ENCODE measurements around the gene KIRREL1. TPM values are rescaled to one million over a fixed set of nuclear protein-coding genes. Genes with fewer than 3 reads are reported as not detected.

KIRREL1 gene
- total RNA-seq, 1 experiment from 2014 or later: 45.4 TPM

DNA sequence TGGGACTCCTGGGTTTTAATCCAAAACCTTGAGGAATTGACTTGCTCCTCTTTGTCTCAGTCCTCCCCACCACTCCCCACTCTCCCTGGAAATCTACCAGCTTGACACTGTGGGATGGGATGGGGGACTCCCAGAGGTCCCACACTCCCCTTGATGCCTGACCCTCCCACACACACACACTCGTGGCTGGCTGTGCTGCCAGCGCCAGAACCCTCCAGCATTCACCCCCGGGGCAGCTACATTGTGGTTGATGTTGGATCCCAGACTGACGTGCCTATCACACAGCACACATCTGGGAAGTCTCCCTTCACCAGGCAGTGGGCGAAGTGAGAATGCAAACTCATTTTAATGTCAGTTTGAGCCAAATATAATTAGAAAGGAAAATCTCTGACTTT is 10.0 kb downstream of the KIRREL1 start:
- POLR2A ChIA-PET: no interaction called here
- Mint-ChIP-seq H3K4me1 (ENCODE audit: low read depth, unreplicated experiment) (peaks cover 46% of the 10 kb centered on the region), H3K27me3 (ENCODE audit: insufficient read depth, unreplicated experiment) (no peaks in the 10 kb centered on the region), H3K27ac (ENCODE audit: unreplicated experiment) (peak overlapping the region; percentile 65), H3K36me3 (ENCODE audit: insufficient read depth, unreplicated experiment) (peaks cover 9% of the 10 kb centered on the region), H3K4me3 (ENCODE audit: unreplicated experiment) (no peak overlapping the region), H3K9me3 (ENCODE audit: unreplicated experiment) (no peaks in the 10 kb centered on the region)
- no peak overlapping the region for H3K4me3 ChIP-seq (ENCODE audit: low read depth, low read length)
- CTCF ChIA-PET: interaction anchor here (0.6 to 2.1 kb wide), 3 partner anchors 11 to 67 kb away, joined by 3 to 10 read pairs (median 4); no protein-coding TSS in a partner anchor
- intact Hi-C loops (cut with micrococcal nuclease; ENCODE audit: unreplicated experiment): loop anchor here (2.0 kb wide), 3 partner anchors 15 to 83 kb away; no protein-coding TSS in a partner anchor
- H3K27me3 ChIP-seq (replicated peaks; ENCODE audit: control insufficient read depth, insufficient read depth, low read length): no peaks in the 10 kb centered on the region
- DNase-seq: no peak
- TF ChIP-seq, protein P1, sequence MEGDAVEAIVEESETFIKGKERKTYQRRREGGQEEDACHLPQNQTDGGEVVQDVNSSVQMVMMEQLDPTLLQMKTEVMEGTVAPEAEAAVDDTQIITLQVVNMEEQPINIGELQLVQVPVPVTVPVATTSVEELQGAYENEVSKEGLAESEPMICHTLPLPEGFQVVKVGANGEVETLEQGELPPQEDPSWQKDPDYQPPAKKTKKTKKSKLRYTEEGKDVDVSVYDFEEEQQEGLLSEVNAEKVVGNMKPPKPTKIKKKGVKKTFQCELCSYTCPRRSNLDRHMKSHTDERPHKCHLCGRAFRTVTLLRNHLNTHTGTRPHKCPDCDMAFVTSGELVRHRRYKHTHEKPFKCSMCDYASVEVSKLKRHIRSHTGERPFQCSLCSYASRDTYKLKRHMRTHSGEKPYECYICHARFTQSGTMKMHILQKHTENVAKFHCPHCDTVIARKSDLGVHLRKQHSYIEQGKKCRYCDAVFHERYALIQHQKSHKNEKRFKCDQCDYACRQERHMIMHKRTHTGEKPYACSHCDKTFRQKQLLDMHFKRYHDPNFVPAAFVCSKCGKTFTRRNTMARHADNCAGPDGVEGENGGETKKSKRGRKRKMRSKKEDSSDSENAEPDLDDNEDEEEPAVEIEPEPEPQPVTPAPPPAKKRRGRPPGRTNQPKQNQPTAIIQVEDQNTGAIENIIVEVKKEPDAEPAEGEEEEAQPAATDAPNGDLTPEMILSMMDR (IDR thresholded peaks at IDR 0.05; ENCODE audit: insufficient read depth in 1 of 2, low read depth in 1 of 2, low read length in 1 of 2, severe bottlenecking in 1 of 2, unreplicated experiment in 1 of 2): no peak
- peaks cover 66% of the 10 kb centered on the region for H3K4me1 ChIP-seq
- no TSS peak for BruUV-seq (replicated peaks)
- no peaks in the 10 kb centered on the region for H3K36me3 ChIP-seq (ENCODE audit: control insufficient read depth, insufficient read depth, low read length)
- H3K9me3 ChIP-seq: no peaks in the 10 kb centered on the region

GRCh38 chr1:158005224-158005623 is 11.8 kb downstream of the KIRREL1 start:
- DNase-seq: no peak
- Histone ChIP-seq H3K4me3 (ENCODE audit: low read depth, low read length) (no peak overlapping the region), H3K36me3 (ENCODE audit: control insufficient read depth, insufficient read depth, low read length) (no peaks in the 10 kb centered on the region), H3K27me3 (replicated peaks; ENCODE audit: control insufficient read depth, insufficient read depth, low read length) (no peaks in the 10 kb centered on the region), H3K9me3 (no peaks in the 10 kb centered on the region), H3K4me1 (peaks cover 76% of the 10 kb centered on the region)
- H3K9me3 Mint-ChIP-seq (ENCODE audit: unreplicated experiment): no peaks in the 10 kb centered on the region
- TF ChIP-seq, protein P1 (IDR thresholded peaks at IDR 0.05; ENCODE audit: insufficient read depth in 1 of 2, low read depth in 1 of 2, low read length in 1 of 2, severe bottlenecking in 1 of 2, unreplicated experiment in 1 of 2): no peak
- no TSS peak for BruUV-seq (replicated peaks)
- H3K27me3 Mint-ChIP-seq (ENCODE audit: insufficient read depth, unreplicated experiment): no peaks in the 10 kb centered on the region
- H3K36me3 Mint-ChIP-seq (ENCODE audit: insufficient read depth, unreplicated experiment): peaks cover 13% of the 10 kb centered on the region
- no peak overlapping the region for H3K27ac Mint-ChIP-seq (ENCODE audit: unreplicated experiment)
- ChIA-PET CTCF (no interaction called here), POLR2A (no interaction called here)
- no peak overlapping the region for H3K4me3 Mint-ChIP-seq (ENCODE audit: unreplicated experiment)
- peaks cover 60% of the 10 kb centered on the region for H3K4me1 Mint-ChIP-seq (ENCODE audit: low read depth, unreplicated experiment)
- intact Hi-C loops (cut with micrococcal nuclease; ENCODE audit: unreplicated experiment): no loop called here

GRCh38 chr1:158007180-158007579 is 13.7 kb downstream of the KIRREL1 start:
- Histone ChIP-seq H3K9me3 (no peaks in the 10 kb centered on the region), H3K36me3 (ENCODE audit: control insufficient read depth, insufficient read depth, low read length) (no peaks in the 10 kb centered on the region), H3K4me1 (peaks cover 76% of the 10 kb centered on the region), H3K27me3 (replicated peaks; ENCODE audit: control insufficient read depth, insufficient read depth, low read length) (no peaks in the 10 kb centered on the region), H3K4me3 (ENCODE audit: low read depth, low read length) (no peak overlapping the region)
- CTCF ChIA-PET: no interaction called here
- intact Hi-C loops (cut with micrococcal nuclease; ENCODE audit: unreplicated experiment): no loop called here
- BruUV-seq (replicated peaks): no TSS peak
- DNase-seq: no peak
- TF ChIP-seq, protein P1 (IDR thresholded peaks at IDR 0.05; ENCODE audit: insufficient read depth in 1 of 2, low read depth in 1 of 2, low read length in 1 of 2, severe bottlenecking in 1 of 2, unreplicated experiment in 1 of 2): no peak
- H3K4me3 Mint-ChIP-seq (ENCODE audit: unreplicated experiment): no peak overlapping the region
- H3K36me3 Mint-ChIP-seq (ENCODE audit: insufficient read depth, unreplicated experiment): peaks cover 13% of the 10 kb centered on the region
- POLR2A ChIA-PET: no interaction called here
- no peaks in the 10 kb centered on the region for H3K9me3 Mint-ChIP-seq (ENCODE audit: unreplicated experiment)
- no peaks in the 10 kb centered on the region for H3K27me3 Mint-ChIP-seq (ENCODE audit: insufficient read depth, unreplicated experiment)
- peak overlapping the region; percentile 48 for H3K27ac Mint-ChIP-seq (ENCODE audit: unreplicated experiment)
- peaks cover 59% of the 10 kb centered on the region for H3K4me1 Mint-ChIP-seq (ENCODE audit: low read depth, unreplicated experiment)
